ENCODE results near the gene NAT14. TPM values are rescaled to one million over a fixed set of nuclear protein-coding genes. Genes with fewer than 3 reads are reported as not detected.

Gene NAT14
- polyA plus RNA-seq, 1 donor (not counting 4 experiments of a cell fraction or from before 2014, with no cell fraction given) = 11.0 TPM

DNA sequence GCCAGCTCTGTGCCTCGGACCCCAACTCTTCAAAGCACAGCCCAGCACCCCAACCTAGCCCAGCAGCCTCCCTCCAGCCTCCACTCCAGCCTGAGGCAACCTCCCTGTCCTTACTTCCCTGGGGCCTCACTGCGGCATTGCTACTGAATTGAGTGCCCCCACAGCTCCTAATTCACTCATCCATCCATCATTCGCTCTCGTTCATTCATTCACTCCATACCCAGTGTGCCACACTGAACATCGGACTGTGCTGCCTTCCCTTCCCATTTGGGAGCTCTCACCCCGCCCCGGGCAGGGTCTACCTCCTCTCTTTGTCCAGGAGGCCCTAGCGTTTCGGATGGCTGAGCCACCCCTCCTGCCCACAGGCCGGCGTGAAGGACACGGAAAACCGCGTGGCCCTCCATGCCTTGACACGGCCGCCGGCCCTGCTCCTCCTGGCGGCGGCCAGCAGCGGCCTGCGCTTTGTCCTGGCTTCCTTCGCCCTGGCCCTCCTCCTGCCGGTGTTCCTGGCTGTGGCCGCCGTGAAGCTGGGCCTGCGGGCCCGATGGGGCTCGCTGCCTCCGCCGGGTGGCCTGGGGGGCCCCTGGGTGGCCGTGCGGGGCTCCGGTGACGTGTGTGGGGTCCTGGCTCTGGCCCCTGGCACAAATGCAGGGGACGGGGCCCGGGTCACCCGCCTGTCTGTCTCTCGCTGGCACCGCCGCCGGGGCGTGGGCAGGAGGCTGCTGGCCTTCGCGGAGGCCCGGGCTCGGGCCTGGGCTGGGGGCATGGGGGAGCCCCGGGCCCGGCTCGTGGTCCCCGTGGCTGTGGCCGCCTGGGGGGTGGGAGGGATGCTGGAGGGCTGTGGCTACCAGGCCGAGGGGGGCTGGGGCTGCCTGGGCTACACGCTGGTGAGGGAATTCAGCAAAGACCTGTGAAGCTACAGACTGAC is 1.3 kb downstream of the NAT14 start:
- no peak for TF ChIP-seq EZH2 (IDR thresholded peaks at IDR 0.05; ENCODE audit: low read length)
- TF ChIP-seq, protein P1, sequence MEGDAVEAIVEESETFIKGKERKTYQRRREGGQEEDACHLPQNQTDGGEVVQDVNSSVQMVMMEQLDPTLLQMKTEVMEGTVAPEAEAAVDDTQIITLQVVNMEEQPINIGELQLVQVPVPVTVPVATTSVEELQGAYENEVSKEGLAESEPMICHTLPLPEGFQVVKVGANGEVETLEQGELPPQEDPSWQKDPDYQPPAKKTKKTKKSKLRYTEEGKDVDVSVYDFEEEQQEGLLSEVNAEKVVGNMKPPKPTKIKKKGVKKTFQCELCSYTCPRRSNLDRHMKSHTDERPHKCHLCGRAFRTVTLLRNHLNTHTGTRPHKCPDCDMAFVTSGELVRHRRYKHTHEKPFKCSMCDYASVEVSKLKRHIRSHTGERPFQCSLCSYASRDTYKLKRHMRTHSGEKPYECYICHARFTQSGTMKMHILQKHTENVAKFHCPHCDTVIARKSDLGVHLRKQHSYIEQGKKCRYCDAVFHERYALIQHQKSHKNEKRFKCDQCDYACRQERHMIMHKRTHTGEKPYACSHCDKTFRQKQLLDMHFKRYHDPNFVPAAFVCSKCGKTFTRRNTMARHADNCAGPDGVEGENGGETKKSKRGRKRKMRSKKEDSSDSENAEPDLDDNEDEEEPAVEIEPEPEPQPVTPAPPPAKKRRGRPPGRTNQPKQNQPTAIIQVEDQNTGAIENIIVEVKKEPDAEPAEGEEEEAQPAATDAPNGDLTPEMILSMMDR (optimal IDR thresholded peaks at IDR 0.05 in 1 of 3, IDR thresholded peaks at IDR 0.05 in 1 of 3, conservative IDR thresholded peaks at IDR 0.05 in 1 of 3; ENCODE audit: extremely low read depth in 1 of 3, insufficient read depth in 2 of 3, low read length in 3 of 3) = no peak
- Histone ChIP-seq H3K4me1 (ENCODE audit: control insufficient read depth, extremely low read depth, insufficient read depth, low read length) (peaks cover 27% of the 10 kb centered on the region), H3K9ac (ENCODE audit: control insufficient read depth, extremely low read depth, insufficient read depth, low read length) (peak overlapping the region; percentile 63), H3K27ac (ENCODE audit: control insufficient read depth, insufficient read depth, low read length) (no peak overlapping the region), H3K9me1 (ENCODE audit: control insufficient read depth, extremely low read depth, insufficient read depth, low read length) (peaks cover 3% of the 10 kb centered on the region), H3K4me3 (ENCODE audit: control insufficient read depth in 2 of 3, extremely low read depth in 1 of 3, insufficient read depth in 2 of 3, low read depth in 1 of 3, low read length in 3 of 3) (no peak overlapping the region), H3K4me2 (ENCODE audit: control insufficient read depth, extremely low read depth, insufficient read depth, low read depth, low read length) (peak overlapping the region; percentile 85), H3K36me3 (ENCODE audit: control insufficient read depth in 2 of 2, extremely low read depth in 1 of 2, insufficient read depth in 2 of 2, low read length in 2 of 2) (peaks cover 0 to 5% of the 10 kb centered on the region in 2 experiments), H3K27me3 (ENCODE audit: control insufficient read depth, extremely low read depth, insufficient read depth, low read length) (peaks cover 8% of the 10 kb centered on the region), H2AFZ (ENCODE audit: control insufficient read depth, low read length) (no peak overlapping the region), H3K79me2 (ENCODE audit: control insufficient read depth, insufficient read depth, low read length) (no peaks in the 10 kb centered on the region), H3K9me3 (ENCODE audit: control insufficient read depth, low read depth, low read length) (no peaks in the 10 kb centered on the region), H4K20me1 (ENCODE audit: control insufficient read depth, extremely low read depth, insufficient read depth, low read length) (no peaks in the 10 kb centered on the region)
- dilution Hi-C loops (cut with MboI; ENCODE audit: extremely low pct_ligation_motif_present, low sequenced_read_pairs) = no loop called here
- FAIRE-seq (no peak), DNase-seq (ENCODE audit: low read depth, low spot score) (no peak)

DNA sequence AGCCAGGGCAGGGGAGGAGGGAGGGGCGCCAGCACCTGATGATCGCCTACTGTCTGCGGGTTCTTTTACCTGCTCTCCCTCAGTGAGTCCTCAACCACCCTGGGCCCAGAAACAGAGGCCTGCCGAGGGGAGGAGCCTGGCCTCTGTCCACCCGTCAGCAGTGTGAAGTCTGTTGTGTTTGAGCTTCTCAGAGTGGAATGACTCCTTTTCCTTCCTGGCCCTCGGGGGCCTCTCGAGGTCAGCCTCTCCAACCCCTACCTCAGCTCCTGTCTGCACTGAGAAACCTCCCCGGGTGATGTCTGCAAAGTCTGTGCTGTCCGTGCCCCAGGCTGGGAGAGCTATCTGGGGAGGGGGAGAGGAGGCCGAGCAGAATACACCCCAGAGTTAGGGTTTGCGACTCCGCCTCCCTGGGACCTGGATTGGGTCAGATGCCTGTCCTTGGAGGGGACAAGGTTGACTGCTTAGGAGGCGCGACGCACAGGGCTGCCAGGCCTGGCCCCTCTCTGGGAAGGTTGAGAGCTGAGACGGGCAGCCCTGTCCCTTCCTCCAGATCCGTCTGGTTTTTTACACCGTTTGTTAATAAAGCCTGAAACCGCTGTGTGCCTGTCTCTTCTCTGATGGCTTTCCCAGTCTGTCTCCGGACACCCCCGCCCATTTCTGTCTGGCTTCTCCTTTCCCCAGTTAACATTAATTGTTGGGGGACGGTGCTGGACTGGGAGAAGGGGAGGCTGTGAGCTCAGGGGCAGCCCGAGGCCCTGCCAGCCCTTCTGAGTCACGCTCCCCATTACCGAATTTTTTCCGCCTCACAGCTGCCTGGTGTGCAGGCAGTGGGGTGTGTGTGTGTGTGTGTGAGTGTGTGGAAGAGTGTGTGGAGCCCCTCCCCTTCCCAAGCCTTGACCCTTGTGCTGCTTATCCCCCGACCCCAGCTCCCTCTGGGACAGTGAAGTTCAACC is 2.3 kb downstream of the NAT14 start:
- Histone ChIP-seq H3K9me3 (ENCODE audit: control insufficient read depth, low read depth, low read length) (no peaks in the 10 kb centered on the region), H3K79me2 (ENCODE audit: control insufficient read depth, insufficient read depth, low read length) (no peaks in the 10 kb centered on the region), H3K27ac (ENCODE audit: control insufficient read depth, insufficient read depth, low read length) (peak overlapping the region; percentile 77), H3K36me3 (ENCODE audit: control insufficient read depth in 2 of 2, extremely low read depth in 1 of 2, insufficient read depth in 2 of 2, low read length in 2 of 2) (peaks cover 0 to 5% of the 10 kb centered on the region in 2 experiments), H3K4me2 (ENCODE audit: control insufficient read depth, extremely low read depth, insufficient read depth, low read depth, low read length) (peak overlapping the region; percentile 52), H2AFZ (ENCODE audit: control insufficient read depth, low read length) (no peak overlapping the region), H3K4me1 (ENCODE audit: control insufficient read depth, extremely low read depth, insufficient read depth, low read length) (peaks cover 32% of the 10 kb centered on the region), H3K9ac (ENCODE audit: control insufficient read depth, extremely low read depth, insufficient read depth, low read length) (peak overlapping the region; percentile 63), H3K4me3 (ENCODE audit: control insufficient read depth in 2 of 3, extremely low read depth in 1 of 3, insufficient read depth in 2 of 3, low read depth in 1 of 3, low read length in 3 of 3) (peak overlapping the region in 2 of 3 experiments; percentile 42 to 46), H3K9me1 (ENCODE audit: control insufficient read depth, extremely low read depth, insufficient read depth, low read length) (peaks cover 3% of the 10 kb centered on the region), H3K27me3 (ENCODE audit: control insufficient read depth, extremely low read depth, insufficient read depth, low read length) (peaks cover 18% of the 10 kb centered on the region), H4K20me1 (ENCODE audit: control insufficient read depth, extremely low read depth, insufficient read depth, low read length) (no peaks in the 10 kb centered on the region)
- no peak for TF ChIP-seq EZH2 (IDR thresholded peaks at IDR 0.05; ENCODE audit: low read length)
- TF ChIP-seq, protein P1 (optimal IDR thresholded peaks at IDR 0.05 in 1 of 3, IDR thresholded peaks at IDR 0.05 in 1 of 3, conservative IDR thresholded peaks at IDR 0.05 in 1 of 3; ENCODE audit: extremely low read depth in 1 of 3, insufficient read depth in 2 of 3, low read length in 3 of 3) = no peak
- FAIRE-seq = peak; percentile 79
- DNase-seq (ENCODE audit: low read depth, low spot score) = peak; percentile 23
- dilution Hi-C loops (cut with MboI; ENCODE audit: extremely low pct_ligation_motif_present, low sequenced_read_pairs) = no loop called here

All from keratinocyte (primary cell).